ENCODE measurements around the gene DYRK2. TPM values are rescaled to one million over a fixed set of nuclear protein-coding genes. Genes with fewer than 3 reads are reported as not detected.

DYRK2 gene
- total and polyA plus RNA-seq, 3 donors from 2014 or later = 14.6 to 18.4 (median 17.4) TPM

DNA sequence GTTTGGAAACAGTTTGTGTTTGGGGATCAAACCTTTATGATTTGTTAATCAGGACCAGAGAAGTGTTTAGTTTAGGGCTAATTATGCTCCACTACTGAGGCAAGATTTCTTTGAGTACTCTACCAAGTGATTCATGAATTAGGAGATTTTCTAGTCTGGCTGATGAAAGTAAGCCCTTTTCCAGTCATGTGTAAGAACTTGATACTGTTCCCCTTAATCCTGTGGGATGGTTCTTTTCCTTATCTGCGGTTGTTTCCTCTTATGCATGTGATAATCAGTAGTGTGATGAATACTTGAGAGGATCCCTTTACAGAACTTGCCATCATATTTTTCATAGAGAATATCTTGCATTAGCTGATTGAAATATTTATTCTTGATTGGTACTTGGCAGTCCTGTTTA lies 42.1 kb downstream of the DYRK2 start:
- Histone ChIP-seq H3K27me3 (no peaks in the 10 kb centered on the region), H3K4me3 (no peak overlapping the region), H3K4me1 (no peaks in the 10 kb centered on the region), H3K36me3 (ENCODE audit: low read depth, missing control alignments) (no peaks in the 10 kb centered on the region), H3K27ac (no peak overlapping the region), H3K9me3 (no peaks in the 10 kb centered on the region)
- no peak for DNase-seq
- intact Hi-C loops (cut with DNase I; ENCODE audit: low total_unique reads) = no loop called here
- TF ChIP-seq POLR2A (IDR thresholded peaks at IDR 0.05) = no peak
- TF ChIP-seq CTCF (IDR thresholded peaks at IDR 0.05) = no peak
- WGBS, 2 donors = 90 to 95% methylated on average over 1 of the region's 1 CpG

GRCh38 chr12:67691220-67691619 lies 42.7 kb downstream of the DYRK2 start:
- no peak overlapping the region for H3K27ac ChIP-seq
- TF ChIP-seq POLR2A (IDR thresholded peaks at IDR 0.05) (no peak), CTCF (IDR thresholded peaks at IDR 0.05) (no peak)
- intact Hi-C loops (cut with DNase I; ENCODE audit: low total_unique reads) = no loop called here
- no peaks in the 10 kb centered on the region for H3K27me3 ChIP-seq
- no peak for DNase-seq
- H3K4me3 ChIP-seq = no peak overlapping the region
- H3K4me1 ChIP-seq = no peaks in the 10 kb centered on the region
- no peaks in the 10 kb centered on the region for H3K36me3 ChIP-seq (ENCODE audit: low read depth, missing control alignments)
- 87 to 88% methylated on average over 5 of the region's 5 CpGs for WGBS, 2 donors
- no peaks in the 10 kb centered on the region for H3K9me3 ChIP-seq

- no peak for DNase-seq
- Histone ChIP-seq H3K9me3 (no peaks in the 10 kb centered on the region), H3K36me3 (ENCODE audit: low read depth, missing control alignments) (no peaks in the 10 kb centered on the region), H3K27me3 (no peaks in the 10 kb centered on the region), H3K4me1 (no peaks in the 10 kb centered on the region), H3K27ac (no peak overlapping the region), H3K4me3 (no peak overlapping the region)
- intact Hi-C loops (cut with DNase I; ENCODE audit: low total_unique reads) = no loop called here
- 93 to 97% methylated on average over 3 of the region's 3 CpGs for WGBS, 2 donors
- TF ChIP-seq CTCF (IDR thresholded peaks at IDR 0.05) (no peak), POLR2A (IDR thresholded peaks at IDR 0.05) (no peak)
These were observed 43.6 kb downstream of the DYRK2 start for GRCh38 chr12:67692135-67692534.

DNA sequence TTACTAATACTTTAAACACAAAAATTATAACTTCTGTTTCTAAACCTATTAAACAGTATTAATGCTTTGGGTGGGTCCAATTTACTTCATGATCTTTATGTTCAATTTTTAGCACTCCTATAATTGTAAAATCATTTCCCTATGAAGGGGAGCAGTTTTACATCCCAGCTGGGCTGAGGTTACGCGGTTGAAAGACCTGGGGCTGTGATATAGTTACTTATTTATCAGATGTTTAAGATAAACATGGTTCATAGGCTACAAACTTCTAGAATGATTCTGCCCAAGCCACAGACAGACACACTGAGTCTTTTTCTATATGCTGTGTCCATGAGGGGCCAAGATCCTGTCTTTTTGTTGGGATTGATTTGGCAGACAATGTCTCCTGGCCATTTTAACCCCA lies 44.4 kb downstream of the DYRK2 start:
- Histone ChIP-seq H3K4me3 (no peak overlapping the region), H3K4me1 (no peaks in the 10 kb centered on the region), H3K27me3 (no peaks in the 10 kb centered on the region), H3K36me3 (ENCODE audit: low read depth, missing control alignments) (no peaks in the 10 kb centered on the region), H3K9me3 (no peaks in the 10 kb centered on the region), H3K27ac (no peak overlapping the region)
- TF ChIP-seq CTCF (IDR thresholded peaks at IDR 0.05) (no peak), POLR2A (IDR thresholded peaks at IDR 0.05) (no peak)
- no peak for DNase-seq
- 98 to 99% methylated on average over 2 of the region's 2 CpGs for WGBS, 2 donors
- intact Hi-C loops (cut with DNase I; ENCODE audit: low total_unique reads) = no loop called here

GRCh38 chr12:67693894-67694293 lies 45.3 kb downstream of the DYRK2 start:
- no peak overlapping the region for H3K27ac ChIP-seq
- H3K4me3 ChIP-seq = no peak overlapping the region
- no peaks in the 10 kb centered on the region for H3K4me1 ChIP-seq
- no peaks in the 10 kb centered on the region for H3K9me3 ChIP-seq
- no peaks in the 10 kb centered on the region for H3K27me3 ChIP-seq
- peak; percentile 30 for DNase-seq
- 60 to 78% methylated on average over 3 of the region's 3 CpGs for whole genome bisulfite sequencing, 2 donors
- H3K36me3 ChIP-seq (ENCODE audit: low read depth, missing control alignments) = no peaks in the 10 kb centered on the region
- TF ChIP-seq CTCF (IDR thresholded peaks at IDR 0.05) (no peak), POLR2A (IDR thresholded peaks at IDR 0.05) (no peak)
- intact Hi-C loops (cut with DNase I; ENCODE audit: low total_unique reads) = no loop called here
